ENCODE results near the gene RPP14. TPM values are rescaled to one million over a fixed set of nuclear protein-coding genes. Genes with fewer than 3 reads are reported as not detected.

The RPP14 gene
- total and polyA plus RNA-seq, 2 donors (not counting 3 experiments of a cell fraction or from before 2014, with no cell fraction given), result 11.9 to 18.1 TPM

DNA sequence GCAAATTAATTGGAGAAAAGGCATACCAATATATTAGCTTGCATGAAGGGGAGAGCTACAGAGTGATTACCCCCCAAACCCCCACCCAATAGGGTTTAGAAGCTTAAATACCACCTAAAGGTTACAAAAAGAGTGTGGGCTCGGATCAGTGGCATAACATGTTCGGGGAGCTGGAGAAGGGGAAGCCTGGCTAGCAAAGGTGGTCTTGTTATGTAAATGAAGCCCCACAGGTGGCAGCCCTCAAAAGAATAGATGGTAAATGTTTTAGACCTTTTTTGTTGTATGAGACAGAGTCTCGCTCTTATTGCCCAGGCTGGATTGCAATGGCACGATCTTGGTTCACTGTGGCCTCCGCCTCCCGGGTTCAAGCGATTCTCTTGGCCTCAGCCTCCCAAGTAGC lies 15.7 kb downstream of the RPP14 start:
- no TSS peak for BruUV-seq (replicated peaks)
- DNase-seq (ENCODE audit: low read depth, low spot score) (no peak), FAIRE-seq (no peak)
- H3K4me3 ChIP-seq (replicated peaks in 1 of 3; ENCODE audit: insufficient read depth in 1 of 3, low read depth in 1 of 3, low read length in 3 of 3), result no peak overlapping the region
- peaks cover 19% of the 10 kb centered on the region for H3K4me1 ChIP-seq (ENCODE audit: control insufficient read depth, extremely low read depth, insufficient read depth, low read length)
- H3K9me1 ChIP-seq (replicated peaks; ENCODE audit: control insufficient read depth, extremely low read depth, insufficient read depth, low read length), result no peaks in the 10 kb centered on the region
- intact Hi-C loops (cut with micrococcal nuclease) (loop anchor here (1.0 kb wide), 2 partner anchors 93 to 211 kb away; no protein-coding TSS in a partner anchor), dilution Hi-C loops (cut with MboI; ENCODE audit: extremely low pct_ligation_motif_present, low sequenced_read_pairs) (no loop called here)
- TF ChIP-seq MYC (IDR thresholded peaks at IDR 0.05; ENCODE audit: low read depth, low read length), result no peak
- TF ChIP-seq JUN (IDR thresholded peaks at IDR 0.05; ENCODE audit: borderline replicate concordance, insufficient read depth, insufficient read length, low read depth), result no peak
- TF ChIP-seq, protein P1, sequence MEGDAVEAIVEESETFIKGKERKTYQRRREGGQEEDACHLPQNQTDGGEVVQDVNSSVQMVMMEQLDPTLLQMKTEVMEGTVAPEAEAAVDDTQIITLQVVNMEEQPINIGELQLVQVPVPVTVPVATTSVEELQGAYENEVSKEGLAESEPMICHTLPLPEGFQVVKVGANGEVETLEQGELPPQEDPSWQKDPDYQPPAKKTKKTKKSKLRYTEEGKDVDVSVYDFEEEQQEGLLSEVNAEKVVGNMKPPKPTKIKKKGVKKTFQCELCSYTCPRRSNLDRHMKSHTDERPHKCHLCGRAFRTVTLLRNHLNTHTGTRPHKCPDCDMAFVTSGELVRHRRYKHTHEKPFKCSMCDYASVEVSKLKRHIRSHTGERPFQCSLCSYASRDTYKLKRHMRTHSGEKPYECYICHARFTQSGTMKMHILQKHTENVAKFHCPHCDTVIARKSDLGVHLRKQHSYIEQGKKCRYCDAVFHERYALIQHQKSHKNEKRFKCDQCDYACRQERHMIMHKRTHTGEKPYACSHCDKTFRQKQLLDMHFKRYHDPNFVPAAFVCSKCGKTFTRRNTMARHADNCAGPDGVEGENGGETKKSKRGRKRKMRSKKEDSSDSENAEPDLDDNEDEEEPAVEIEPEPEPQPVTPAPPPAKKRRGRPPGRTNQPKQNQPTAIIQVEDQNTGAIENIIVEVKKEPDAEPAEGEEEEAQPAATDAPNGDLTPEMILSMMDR (IDR thresholded peaks at IDR 0.05; ENCODE audit: extremely low read depth in 1 of 2, insufficient read depth in 1 of 2, low read depth in 1 of 2, low read length in 2 of 2), result no peak
- TF ChIP-seq EZH2 (IDR thresholded peaks at IDR 0.05; ENCODE audit: borderline replicate concordance, low read depth, low read length, severe bottlenecking), result no peak
- no peak for TF ChIP-seq POLR2A (IDR thresholded peaks at IDR 0.05; ENCODE audit: low read depth, low read length)
- TF ChIP-seq MAX (IDR thresholded peaks at IDR 0.05; ENCODE audit: insufficient read depth, insufficient read length), result no peak
- TF ChIP-seq POLR2AphosphoS5 (IDR thresholded peaks at IDR 0.05; ENCODE audit: insufficient read depth, low read depth, low read length), result no peak
- TF ChIP-seq FOS (IDR thresholded peaks at IDR 0.05; ENCODE audit: borderline replicate concordance, insufficient read depth, low read length), result no peak
- no peak for TF ChIP-seq GATA2 (IDR thresholded peaks at IDR 0.05; ENCODE audit: insufficient read depth, insufficient read length, low read depth, low read length)
- no peaks in the 10 kb centered on the region for H4K20me1 ChIP-seq (replicated peaks; ENCODE audit: control insufficient read depth, extremely low read depth, insufficient read depth, low read length)
- H3K36me3 ChIP-seq (ENCODE audit: control insufficient read depth in 2 of 2, extremely low read depth in 1 of 2, insufficient read depth in 2 of 2, low read length in 2 of 2), result peaks cover 15 to 16% of the 10 kb centered on the region in 2 experiments
- no peak overlapping the region for H3K4me2 ChIP-seq (ENCODE audit: insufficient read depth, low read length)
- H3K79me2 ChIP-seq (ENCODE audit: control insufficient read depth, insufficient read depth, low read length), result no peaks in the 10 kb centered on the region
- no peak overlapping the region for H3K27ac ChIP-seq (ENCODE audit: insufficient read depth, low read depth, low read length)
- H2AFZ ChIP-seq (ENCODE audit: low read depth, low read length), result no peak overlapping the region
- H3K9me3 ChIP-seq (replicated peaks; ENCODE audit: control insufficient read depth, insufficient read depth, low read length), result no peaks in the 10 kb centered on the region
- ChIA-PET CTCF (interaction anchor here (1.0 to 7.2 kb wide), 7 partner anchors 12 to 308 kb away, joined by 3 to 44 read pairs (median 4); no protein-coding TSS in a partner anchor), POLR2A (no interaction called here)
- H3K9ac ChIP-seq (replicated peaks; ENCODE audit: extremely low read depth, insufficient read depth, low read length), result no peak overlapping the region
- no peaks in the 10 kb centered on the region for H3K27me3 ChIP-seq (ENCODE audit: control insufficient read depth in 2 of 2, insufficient read depth in 2 of 2, low read length in 2 of 2)

Data from endothelial cell of umbilical vein (primary cell).